GM12878 (cell line): Measurements from ENCODE around the gene FASN.

Experiments used
- POLR2AphosphoS5 ChIP-seq: IDR thresholded peaks from 2 replicates; pipeline ENCODE4 v1.6.1; 2011; ENCODE audit warnings: mild to moderate bottlenecking, low read length, inconsistent platforms
- POU2F2 ChIP-seq: IDR thresholded peaks from 3 replicates; pipeline ENCODE4 v1.6.1; 2011; ENCODE audit warnings: low read depth, mild to moderate bottlenecking, low read length, borderline replicate concordance
- RCOR1 ChIP-seq: conservative IDR thresholded peaks from 2 replicates; pipeline ENCODE4 v1.6.1; 2012; ENCODE audit warnings: low read depth, low read length, improper control_type of control experiment
- TARDBP ChIP-seq: IDR thresholded peaks from 2 replicates; pipeline ENCODE4 v1.6.1; 2016; ENCODE audit warnings: borderline replicate concordance
- TF ChIP-seq, protein P1 (sequence below), 3 experiments: IDR thresholded peaks in 2 of 3; conservative IDR thresholded peaks in 1 of 3; 2 replicates each; pipeline ENCODE4 v1.5.1; 2011; ENCODE audit warnings: low read depth in 3 of 3, low read length in 3 of 3, mild to moderate bottlenecking in 3 of 3, control low read depth in 2 of 3, moderate library complexity in 2 of 3, inconsistent platforms in 1 of 3, mixed read lengths in 1 of 3; ENCODE audit not compliant: control insufficient read depth in 2 of 3, insufficient read depth in 1 of 3; ENCODE audit errors: extremely low read depth in 1 of 3
- TF ChIP-seq, protein P2 (sequence below): IDR thresholded peaks from 2 replicates; pipeline ENCODE4 v1.6.1; 2011; ENCODE audit warnings: low read depth, mild to moderate bottlenecking, low read length, moderate library complexity, borderline replicate concordance; ENCODE audit errors: extremely low read depth

DNA sequence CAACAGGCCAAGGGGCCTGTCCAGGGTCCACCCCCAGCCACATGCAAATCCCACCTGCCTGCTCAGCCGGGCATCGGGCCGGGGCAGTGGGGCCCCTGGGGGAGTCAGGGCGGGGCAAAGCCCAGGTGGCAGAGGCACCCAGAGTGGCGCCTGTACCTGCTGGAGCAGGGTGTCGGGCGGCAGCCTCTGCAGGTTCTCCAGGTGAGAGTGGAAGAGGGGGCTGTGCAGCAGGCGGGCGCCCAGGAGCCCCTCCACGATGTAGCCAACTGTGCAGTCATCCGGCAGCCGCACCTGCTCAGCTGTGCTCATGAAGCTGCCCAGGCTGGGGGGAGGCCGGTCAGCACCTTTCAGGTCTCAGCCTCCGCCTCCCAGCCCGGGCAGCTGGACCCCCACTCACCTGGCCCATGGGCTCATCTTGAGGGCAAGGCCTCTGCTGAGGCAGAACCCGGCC is 48.5 kb downstream of the FASN start:
- no peak for TF ChIP-seq POLR2AphosphoS5
- no peak for TF ChIP-seq RCOR1
- no peak for TF ChIP-seq TARDBP
- TF ChIP-seq, protein P1, sequence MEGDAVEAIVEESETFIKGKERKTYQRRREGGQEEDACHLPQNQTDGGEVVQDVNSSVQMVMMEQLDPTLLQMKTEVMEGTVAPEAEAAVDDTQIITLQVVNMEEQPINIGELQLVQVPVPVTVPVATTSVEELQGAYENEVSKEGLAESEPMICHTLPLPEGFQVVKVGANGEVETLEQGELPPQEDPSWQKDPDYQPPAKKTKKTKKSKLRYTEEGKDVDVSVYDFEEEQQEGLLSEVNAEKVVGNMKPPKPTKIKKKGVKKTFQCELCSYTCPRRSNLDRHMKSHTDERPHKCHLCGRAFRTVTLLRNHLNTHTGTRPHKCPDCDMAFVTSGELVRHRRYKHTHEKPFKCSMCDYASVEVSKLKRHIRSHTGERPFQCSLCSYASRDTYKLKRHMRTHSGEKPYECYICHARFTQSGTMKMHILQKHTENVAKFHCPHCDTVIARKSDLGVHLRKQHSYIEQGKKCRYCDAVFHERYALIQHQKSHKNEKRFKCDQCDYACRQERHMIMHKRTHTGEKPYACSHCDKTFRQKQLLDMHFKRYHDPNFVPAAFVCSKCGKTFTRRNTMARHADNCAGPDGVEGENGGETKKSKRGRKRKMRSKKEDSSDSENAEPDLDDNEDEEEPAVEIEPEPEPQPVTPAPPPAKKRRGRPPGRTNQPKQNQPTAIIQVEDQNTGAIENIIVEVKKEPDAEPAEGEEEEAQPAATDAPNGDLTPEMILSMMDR (IDR thresholded peaks at IDR 0.05 in 2 of 3, conservative IDR thresholded peaks at IDR 0.05 in 1 of 3; ENCODE audit: control insufficient read depth in 2 of 3, extremely low read depth in 1 of 3, insufficient read depth in 1 of 3, low read depth in 3 of 3, low read length in 3 of 3): no peak
- TF ChIP-seq, protein P2, sequence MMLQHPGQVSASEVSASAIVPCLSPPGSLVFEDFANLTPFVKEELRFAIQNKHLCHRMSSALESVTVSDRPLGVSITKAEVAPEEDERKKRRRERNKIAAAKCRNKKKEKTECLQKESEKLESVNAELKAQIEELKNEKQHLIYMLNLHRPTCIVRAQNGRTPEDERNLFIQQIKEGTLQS: no peak
- no peak for TF ChIP-seq POU2F2
